Epithelial cell of esophagus (primary cell): Measurements from ENCODE around the gene KRTAP10-4.
A peak's percentile ranks its signal among the peaks of the same experiment; 100 is the strongest.

Experiments used
- DNase-seq: peaks from one replicate; pipeline ENCODE4 v3.0.0; 2010; ENCODE audit warnings: low read depth
- H3K4me3 ChIP-seq: 2 replicates; pipeline ENCODE4 v1.5.1; 2011; ENCODE audit warnings: mild to moderate bottlenecking, low read length, control low read depth
- TF ChIP-seq, protein P1 (sequence below): IDR thresholded peaks from 2 replicates; pipeline ENCODE4 v1.5.1; 2011; ENCODE audit warnings: low read depth, mild to moderate bottlenecking, low read length, control low read depth, inconsistent platforms; ENCODE audit not compliant: insufficient read depth; ENCODE audit errors: missing control alignments

Gene KRTAP10-4

DNA sequence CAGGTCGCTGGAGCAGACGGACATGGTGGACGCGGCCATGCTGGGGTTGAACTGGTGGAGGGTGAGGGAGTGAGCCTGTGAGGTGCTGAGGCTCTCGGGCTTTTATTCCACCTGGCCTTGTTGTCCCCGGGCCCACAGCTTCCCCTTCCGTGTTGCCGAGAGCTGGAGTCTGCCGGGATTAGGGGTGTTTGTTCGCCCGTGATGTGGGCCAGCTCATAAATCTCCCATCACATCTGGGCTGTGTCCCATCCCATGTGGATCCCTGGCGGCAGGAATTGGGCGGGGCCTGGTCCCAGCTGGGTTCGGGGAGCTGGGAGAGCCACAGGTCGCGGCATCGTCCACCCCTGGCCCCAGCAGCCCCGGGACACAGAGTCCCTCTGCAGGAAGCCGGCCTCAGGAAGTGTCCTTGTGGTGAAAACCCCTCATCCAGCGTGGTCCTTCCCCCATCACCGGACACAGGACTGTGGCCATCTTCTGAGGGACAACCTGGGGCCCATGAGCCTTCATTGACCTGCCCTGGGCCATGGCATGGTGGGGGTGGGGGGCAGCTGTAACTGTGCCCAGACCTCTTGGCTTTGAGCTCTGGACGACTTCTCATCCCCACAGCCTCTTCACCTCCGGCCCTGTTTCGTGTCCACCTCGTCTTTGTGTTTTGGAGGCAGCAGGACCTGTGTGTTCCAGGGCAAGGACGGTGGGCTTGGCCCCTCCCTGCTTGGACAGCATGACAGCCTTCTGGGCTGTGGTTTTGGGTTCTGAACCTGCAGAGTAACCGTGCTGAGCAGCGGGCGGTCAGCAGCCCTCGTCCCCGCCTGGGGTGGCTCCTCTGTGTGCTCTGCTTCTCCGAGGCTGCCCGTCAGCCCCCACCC lies 19.1 kb downstream of the KRTAP10-4 start, which contains the start of gene KRTAP10-6:
Gene KRTAP10-6, minus strand, starts transcription at position 60 of the 866 bp plus-strand sequence. Its CDS starts 21 bp downstream, at position 39.
- DNase-seq, result no peak
- no peak within 1 kb of the TSS for H3K4me3 ChIP-seq
- TF ChIP-seq, protein P1, sequence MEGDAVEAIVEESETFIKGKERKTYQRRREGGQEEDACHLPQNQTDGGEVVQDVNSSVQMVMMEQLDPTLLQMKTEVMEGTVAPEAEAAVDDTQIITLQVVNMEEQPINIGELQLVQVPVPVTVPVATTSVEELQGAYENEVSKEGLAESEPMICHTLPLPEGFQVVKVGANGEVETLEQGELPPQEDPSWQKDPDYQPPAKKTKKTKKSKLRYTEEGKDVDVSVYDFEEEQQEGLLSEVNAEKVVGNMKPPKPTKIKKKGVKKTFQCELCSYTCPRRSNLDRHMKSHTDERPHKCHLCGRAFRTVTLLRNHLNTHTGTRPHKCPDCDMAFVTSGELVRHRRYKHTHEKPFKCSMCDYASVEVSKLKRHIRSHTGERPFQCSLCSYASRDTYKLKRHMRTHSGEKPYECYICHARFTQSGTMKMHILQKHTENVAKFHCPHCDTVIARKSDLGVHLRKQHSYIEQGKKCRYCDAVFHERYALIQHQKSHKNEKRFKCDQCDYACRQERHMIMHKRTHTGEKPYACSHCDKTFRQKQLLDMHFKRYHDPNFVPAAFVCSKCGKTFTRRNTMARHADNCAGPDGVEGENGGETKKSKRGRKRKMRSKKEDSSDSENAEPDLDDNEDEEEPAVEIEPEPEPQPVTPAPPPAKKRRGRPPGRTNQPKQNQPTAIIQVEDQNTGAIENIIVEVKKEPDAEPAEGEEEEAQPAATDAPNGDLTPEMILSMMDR, result no peak

DNA sequence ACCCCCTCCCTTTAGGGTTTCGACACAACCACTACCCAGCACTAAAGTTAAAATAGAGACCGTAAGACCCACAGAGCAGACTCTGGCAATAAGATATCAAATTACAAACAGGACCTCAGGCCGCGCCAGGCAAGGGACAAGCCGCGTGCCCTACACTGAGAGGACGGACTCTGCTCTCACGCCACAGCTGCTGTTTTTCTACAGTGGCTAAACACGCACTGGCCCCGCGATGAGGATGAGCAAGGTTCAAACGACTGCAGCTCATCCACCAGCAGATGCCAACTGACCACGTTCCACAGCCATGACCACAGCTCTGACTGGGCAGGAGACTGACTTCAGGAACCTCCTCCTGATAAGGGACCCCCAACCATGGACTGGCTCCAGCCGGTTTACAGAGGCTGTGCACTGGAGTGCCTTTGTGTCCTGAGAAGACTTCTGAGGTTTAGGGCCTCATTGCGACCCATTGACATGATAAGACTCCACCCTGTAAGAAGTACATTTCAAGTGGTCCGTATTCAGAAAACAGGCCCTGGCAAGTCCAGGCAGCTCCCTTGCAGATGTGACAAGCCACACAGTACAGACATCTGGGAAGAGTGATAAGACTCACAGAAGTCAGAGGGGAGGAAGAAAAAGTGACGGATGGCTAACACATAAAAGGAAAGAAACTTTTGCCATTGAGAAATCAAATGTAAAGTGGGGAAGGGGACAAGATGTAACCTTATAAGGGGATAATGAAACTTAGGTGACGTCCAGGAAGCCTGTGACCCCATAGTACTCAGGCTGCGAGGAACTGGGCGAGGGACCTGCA lies 20.3 kb downstream of the KRTAP10-4 start:
- DNase-seq, result no peak
- no peak overlapping the region for H3K4me3 ChIP-seq
- TF ChIP-seq, protein P1, result no peak

DNA sequence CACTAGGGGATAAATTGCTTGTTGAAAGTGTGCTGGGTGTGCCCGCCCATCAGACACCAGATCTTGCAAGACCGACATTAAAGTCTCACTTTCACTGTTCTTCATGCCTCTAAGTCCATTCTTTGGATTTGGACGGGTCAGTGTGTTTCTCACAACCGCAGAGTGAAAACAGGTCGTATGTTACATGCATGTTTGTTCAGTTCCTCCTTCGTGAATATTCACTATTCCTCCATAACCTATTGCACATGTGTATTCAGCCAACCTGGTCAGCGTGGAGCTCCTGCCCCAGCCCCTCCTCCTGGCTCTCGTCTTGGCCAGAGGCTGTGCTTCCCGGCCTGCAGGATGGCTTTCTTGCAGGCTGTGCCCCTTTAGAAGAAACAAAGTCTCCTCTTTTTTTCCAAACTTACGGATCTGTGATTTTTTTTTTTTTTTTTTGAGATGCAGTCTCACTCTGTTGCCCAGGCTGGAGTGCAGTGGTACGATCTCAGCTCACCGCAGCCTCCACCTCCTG lies 20.9 kb downstream of the KRTAP10-4 start:
- no peak overlapping the region for H3K4me3 ChIP-seq
- TF ChIP-seq, protein P1, result no peak
- no peak for DNase-seq

DNA sequence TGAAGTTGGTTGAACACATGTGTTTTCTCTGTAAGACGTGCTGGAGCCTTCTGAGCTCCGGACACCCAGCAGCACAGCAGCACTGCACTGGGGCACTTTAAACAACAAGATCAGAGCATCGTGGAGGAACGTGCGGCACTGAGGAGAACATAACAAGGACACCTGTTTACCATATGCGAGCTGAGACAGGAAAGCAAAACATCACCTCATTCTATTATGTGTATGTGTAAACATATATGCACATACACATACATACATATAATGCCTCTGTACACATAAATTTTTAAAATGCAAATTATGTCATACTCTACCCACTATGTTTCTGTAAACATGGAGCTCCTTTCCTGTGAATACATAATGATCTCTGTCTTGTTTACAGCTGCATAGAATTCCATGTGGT lies 22.0 kb downstream of the KRTAP10-4 start:
- no peak for DNase-seq
- TF ChIP-seq, protein P1, result no peak
- H3K4me3 ChIP-seq, result no peak overlapping the region

DNA sequence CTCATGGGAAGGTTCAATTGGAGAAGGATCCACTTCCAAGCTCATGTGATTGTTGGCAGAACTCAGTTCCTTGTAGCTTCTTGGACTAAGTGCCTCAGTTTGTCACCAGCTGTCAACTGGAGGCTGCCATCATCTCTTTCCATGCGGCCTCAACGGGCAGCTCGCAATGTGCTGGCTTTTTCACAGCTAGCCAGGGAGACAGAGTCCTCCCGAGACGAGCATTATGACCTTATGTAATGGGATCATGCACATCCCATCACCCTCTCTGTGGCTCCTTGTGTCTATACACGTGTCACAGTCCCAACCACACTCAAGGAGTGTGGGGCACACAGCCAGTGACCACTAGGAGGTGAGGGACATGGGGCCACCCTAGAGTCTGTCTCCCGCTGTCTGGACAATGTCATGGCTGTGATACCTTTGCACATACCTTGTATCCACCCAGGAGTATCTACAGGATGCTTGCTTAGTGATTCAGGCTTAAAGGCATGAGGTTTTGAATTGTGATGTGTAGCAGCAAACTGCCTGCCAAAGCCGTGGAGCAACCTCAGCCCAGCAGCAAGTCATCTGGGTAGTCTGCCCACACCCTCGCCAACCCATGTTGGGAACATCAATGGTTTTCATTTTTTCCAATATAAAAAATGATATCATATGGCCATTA lies 22.7 kb downstream of the KRTAP10-4 start:
- peak; percentile 36 for DNase-seq
- TF ChIP-seq, protein P1, result no peak
- H3K4me3 ChIP-seq, result no peak overlapping the region

DNA sequence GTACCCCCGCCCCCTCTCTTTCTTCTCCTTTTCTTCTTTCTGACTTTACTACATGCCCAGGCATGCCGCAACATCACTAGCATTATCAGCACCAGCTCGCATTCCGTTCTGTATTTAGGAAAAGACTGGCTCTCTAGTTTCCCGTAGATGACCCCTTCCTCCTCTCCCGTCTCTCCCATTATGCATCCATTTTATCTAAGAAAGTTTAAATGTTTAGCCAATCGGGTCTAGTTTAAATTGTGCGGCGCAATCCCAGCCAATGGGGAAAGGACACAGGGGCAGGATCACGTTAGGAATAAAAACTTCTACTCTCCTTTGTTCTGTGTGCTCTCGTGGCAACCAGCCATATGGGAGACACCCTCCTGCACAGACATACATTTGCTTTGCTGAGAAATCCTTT lies 24.5 kb downstream of the KRTAP10-4 start:
- TF ChIP-seq, protein P1, result no peak
- H3K4me3 ChIP-seq, result no peak overlapping the region
- no peak for DNase-seq
